22Rv1 (cell line): ENCODE results near the gene HMGN3.

Experiments used
- H3K27ac ChIP-seq: fragments of 450-650 bp; 2 replicates; pipeline ENCODE4 v1.5.1; 2017
- ZFX ChIP-seq: fragments of 450-650 bp; IDR thresholded peaks from 2 replicates; pipeline ENCODE4 v1.6.1; 2017; ENCODE audit warnings: antibody characterized with exemption, borderline replicate concordance
- TF ChIP-seq, protein P1 (sequence below): fragments of 450-650 bp; IDR thresholded peaks from 2 replicates; pipeline ENCODE4 v1.5.1; 2017; ENCODE audit warnings: mild to moderate bottlenecking

Gene HMGN3

DNA sequence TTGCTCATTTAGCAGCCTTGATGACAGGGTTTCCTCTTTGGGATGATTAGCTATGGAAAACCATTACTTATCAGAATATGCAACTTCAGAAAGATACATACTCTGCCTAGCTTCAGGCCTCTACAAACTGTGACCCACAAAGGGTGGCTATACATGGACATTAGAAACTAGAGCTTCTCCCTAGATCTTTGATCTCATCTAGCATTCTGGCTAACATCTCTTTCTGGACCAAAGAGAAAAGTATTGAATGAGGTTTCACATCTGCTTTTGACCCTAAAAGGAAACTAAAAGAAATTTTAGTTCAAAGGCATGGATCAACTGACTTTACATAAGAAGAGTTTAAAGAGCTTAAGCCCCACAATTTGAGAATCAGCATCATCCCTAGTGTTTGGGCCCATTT lies 12.4 kb upstream of the HMGN3 start:
- TF ChIP-seq, protein P1, sequence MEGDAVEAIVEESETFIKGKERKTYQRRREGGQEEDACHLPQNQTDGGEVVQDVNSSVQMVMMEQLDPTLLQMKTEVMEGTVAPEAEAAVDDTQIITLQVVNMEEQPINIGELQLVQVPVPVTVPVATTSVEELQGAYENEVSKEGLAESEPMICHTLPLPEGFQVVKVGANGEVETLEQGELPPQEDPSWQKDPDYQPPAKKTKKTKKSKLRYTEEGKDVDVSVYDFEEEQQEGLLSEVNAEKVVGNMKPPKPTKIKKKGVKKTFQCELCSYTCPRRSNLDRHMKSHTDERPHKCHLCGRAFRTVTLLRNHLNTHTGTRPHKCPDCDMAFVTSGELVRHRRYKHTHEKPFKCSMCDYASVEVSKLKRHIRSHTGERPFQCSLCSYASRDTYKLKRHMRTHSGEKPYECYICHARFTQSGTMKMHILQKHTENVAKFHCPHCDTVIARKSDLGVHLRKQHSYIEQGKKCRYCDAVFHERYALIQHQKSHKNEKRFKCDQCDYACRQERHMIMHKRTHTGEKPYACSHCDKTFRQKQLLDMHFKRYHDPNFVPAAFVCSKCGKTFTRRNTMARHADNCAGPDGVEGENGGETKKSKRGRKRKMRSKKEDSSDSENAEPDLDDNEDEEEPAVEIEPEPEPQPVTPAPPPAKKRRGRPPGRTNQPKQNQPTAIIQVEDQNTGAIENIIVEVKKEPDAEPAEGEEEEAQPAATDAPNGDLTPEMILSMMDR: no peak
- TF ChIP-seq ZFX: no peak
- no peak overlapping the region for H3K27ac ChIP-seq

DNA sequence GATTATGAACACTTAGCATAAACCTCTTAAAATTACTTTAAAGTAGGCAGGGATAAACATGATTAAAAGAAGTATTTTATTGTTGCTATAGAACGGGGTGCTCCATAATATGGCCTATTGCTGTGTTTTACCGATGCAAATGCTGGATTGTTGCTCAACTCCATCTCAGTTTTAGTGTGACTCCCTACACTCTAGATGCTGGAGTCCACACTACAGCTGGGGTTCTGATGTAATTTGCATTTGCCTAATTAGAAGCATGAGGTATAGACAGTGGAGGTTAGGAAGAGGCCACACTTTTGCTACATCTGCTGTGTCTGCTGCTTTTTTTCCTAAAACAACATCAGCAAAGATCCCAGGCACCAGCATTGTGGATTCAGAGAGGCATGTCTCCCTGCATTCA lies 6.7 kb upstream of the HMGN3 start:
- H3K27ac ChIP-seq: no peak overlapping the region
- TF ChIP-seq, protein P1: no peak
- no peak for TF ChIP-seq ZFX

GRCh38 chr6:79240509-79240908 lies 6.0 kb upstream of the HMGN3 start:
- TF ChIP-seq, protein P1: no peak
- TF ChIP-seq ZFX: no peak
- H3K27ac ChIP-seq: no peak overlapping the region

- no peak overlapping the region for H3K27ac ChIP-seq
- TF ChIP-seq ZFX: no peak
- TF ChIP-seq, protein P1: no peak
Measured at GRCh38 chr6:79239536-79240168, 5.2 kb upstream of the HMGN3 start.

DNA sequence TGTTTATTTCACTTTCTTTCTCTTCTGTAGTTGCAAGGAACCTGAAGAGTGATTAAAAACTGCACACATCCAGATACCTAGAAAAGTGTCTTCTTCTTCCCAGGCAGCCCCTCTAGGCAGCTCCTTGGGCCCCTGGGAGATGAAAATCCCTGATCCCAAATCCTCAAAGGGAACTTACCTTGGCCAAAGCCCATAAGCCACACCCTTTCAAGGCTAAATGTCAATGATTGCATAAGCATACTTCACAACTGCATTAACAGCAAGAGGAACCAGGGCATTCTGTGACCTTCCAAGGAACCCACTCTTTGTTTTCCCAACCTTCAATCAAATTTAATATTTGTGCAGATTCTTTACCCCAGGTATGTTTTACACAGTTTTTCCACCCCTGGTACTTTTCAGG lies 4.4 kb upstream of the HMGN3 start:
- no peak overlapping the region for H3K27ac ChIP-seq
- no peak for TF ChIP-seq ZFX
- TF ChIP-seq, protein P1: no peak

GRCh38 chr6:79236711-79237110 lies 2.2 kb upstream of the HMGN3 start:
- TF ChIP-seq, protein P1: no peak
- H3K27ac ChIP-seq: no peak overlapping the region

DNA sequence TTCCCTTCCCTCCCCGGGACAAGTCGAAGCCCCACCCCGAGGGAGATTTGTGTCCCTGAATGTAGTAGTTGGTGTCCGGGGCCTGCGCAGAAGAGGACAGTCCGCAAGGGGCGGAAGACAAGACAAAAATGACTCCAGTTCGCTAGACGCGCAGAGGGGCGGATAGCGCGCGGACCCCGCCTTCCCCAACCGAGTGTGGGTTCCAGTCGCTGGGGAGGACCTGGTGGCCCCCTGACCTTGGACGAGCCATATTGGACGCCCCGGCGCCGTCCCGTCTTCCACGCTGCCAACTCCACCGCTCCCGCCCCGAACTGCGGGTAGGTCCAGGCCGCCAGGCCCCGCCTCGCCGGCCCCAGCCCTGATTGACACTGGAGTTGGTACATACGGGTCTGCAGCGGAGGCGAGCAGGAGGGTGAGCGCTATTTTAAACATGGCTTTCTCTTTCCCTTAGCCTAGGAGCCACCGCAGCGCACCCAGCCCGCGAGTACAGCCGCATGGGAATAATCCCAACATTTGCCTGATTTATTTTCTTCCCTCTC lies 802 bp downstream of the HMGN3 start:
- H3K27ac ChIP-seq: peak overlapping the region; percentile 85
- no peak for TF ChIP-seq ZFX
- TF ChIP-seq, protein P1: peak; percentile 34; the same call in 1 of the 2 replicates
